Ishikawa (cell line): ENCODE measurements around the gene TMEM101.

ENCODE experiments used
- CEBPB ChIP-seq: IDR thresholded peaks from 2 replicates; pipeline ENCODE4 v1.6.1; 2012
- CREB1 ChIP-seq: IDR thresholded peaks from 2 replicates; pipeline ENCODE4 v1.6.1; 2012; ENCODE audit warnings: low read depth
- EGR1 ChIP-seq: IDR thresholded peaks from 2 replicates; pipeline ENCODE4 v1.6.1; 2012
- EP300 ChIP-seq: IDR thresholded peaks from 2 replicates; pipeline ENCODE4 v1.6.1; 2012; ENCODE audit warnings: borderline replicate concordance
- FOXM1 ChIP-seq: IDR thresholded peaks from 2 replicates; pipeline ENCODE4 v1.6.1; 2012; ENCODE audit warnings: low read depth, borderline replicate concordance
- MAX ChIP-seq: IDR thresholded peaks from 2 replicates; pipeline ENCODE4 v1.6.1; 2012
- NFIC ChIP-seq: IDR thresholded peaks from 2 replicates; pipeline ENCODE4 v1.6.1; 2012
- RAD21 ChIP-seq: IDR thresholded peaks from 2 replicates; pipeline ENCODE4 v1.6.1; 2012; ENCODE audit warnings: low read depth
- REST ChIP-seq: IDR thresholded peaks from 2 replicates; pipeline ENCODE4 v1.6.1; 2012; ENCODE audit warnings: low read depth, mild to moderate bottlenecking
- TAF1 ChIP-seq: IDR thresholded peaks from 2 replicates; pipeline ENCODE4 v1.6.1; 2012; ENCODE audit warnings: low read depth, mild to moderate bottlenecking
- TCF12 ChIP-seq: IDR thresholded peaks from 2 replicates; pipeline ENCODE4 v1.6.1; 2012; ENCODE audit warnings: low read depth
- TEAD4 ChIP-seq: IDR thresholded peaks from 2 replicates; pipeline ENCODE4 v1.6.1; 2012
- USF1 ChIP-seq: IDR thresholded peaks from 2 replicates; pipeline ENCODE4 v1.6.1; 2012
- YY1 ChIP-seq: IDR thresholded peaks from 2 replicates; pipeline ENCODE4 v1.6.1; 2012; ENCODE audit warnings: low read depth
- ZBTB7A ChIP-seq: IDR thresholded peaks from 2 replicates; pipeline ENCODE4 v1.6.1; 2012; ENCODE audit warnings: low read depth

The TMEM101 gene

GRCh38 chr17:44012874-44013273, 1.9 kb downstream of the TMEM101 start:
- no peak for TF ChIP-seq RAD21
- TF ChIP-seq MAX, result no peak
- TF ChIP-seq TAF1, result no peak
- TF ChIP-seq REST, result no peak
- TF ChIP-seq TEAD4, result no peak
- TF ChIP-seq TCF12, result no peak
- TF ChIP-seq CREB1, result no peak
- no peak for TF ChIP-seq USF1
- no peak for TF ChIP-seq EGR1
- TF ChIP-seq ZBTB7A, result no peak
- TF ChIP-seq CEBPB, result no peak
- no peak for TF ChIP-seq EP300
- TF ChIP-seq FOXM1, result no peak

GRCh38 chr17:44012391-44012790, 2.4 kb downstream of the TMEM101 start:
- TF ChIP-seq MAX (no peak), USF1 (no peak), CREB1 (no peak), ZBTB7A (no peak)

GRCh38 chr17:44011876-44012275, 2.9 kb downstream of the TMEM101 start:
- TF ChIP-seq NFIC (no peak), CREB1 (no peak)

- no peak for TF ChIP-seq TEAD4
- no peak for TF ChIP-seq REST
- TF ChIP-seq MAX, result no peak
- TF ChIP-seq TAF1, result no peak
- TF ChIP-seq EGR1, result no peak
- no peak for TF ChIP-seq EP300
- no peak for TF ChIP-seq CEBPB
- TF ChIP-seq RAD21, result no peak
- no peak for TF ChIP-seq YY1
- no peak for TF ChIP-seq TCF12
- TF ChIP-seq USF1, result no peak
These were observed 3.7 kb downstream of the TMEM101 start for GRCh38 chr17:44010966-44011647.

- TF ChIP-seq REST (no peak), NFIC (no peak), TAF1 (no peak), TEAD4 (no peak), CEBPB (no peak)
These were observed 6.4 kb downstream of the TMEM101 start for GRCh38 chr17:44008205-44008909.
